GM23248 (cell line): ENCODE measurements around the gene SEMA4D. TPM values are rescaled to one million over a fixed set of nuclear protein-coding genes. Genes with fewer than 3 reads are reported as not detected.

Experiments used
- DNase-seq: peaks from one replicate; pipeline ENCODE4 v3.0.0-alpha.2; 2015
- H2AFZ ChIP-seq: fragments of 200-600 bp; sonication (generic); 2 replicates; pipeline ENCODE4 v1.6.1; 2016; ENCODE audit warnings: antibody characterized with exemption
- H3F3A ChIP-seq: fragments of 200-600 bp; sonication (generic); 2 replicates; pipeline ENCODE4 v1.6.1; 2016; ENCODE audit warnings: mild to moderate bottlenecking, antibody characterized with exemption, mixed run types; ENCODE audit not compliant: insufficient read depth
- H3K27ac ChIP-seq: fragments of 200-600 bp; sonication (generic); 2 replicates; pipeline ENCODE4 v1.5.1; 2016; ENCODE audit warnings: mild to moderate bottlenecking
- H3K27me3 ChIP-seq: fragments of 200-600 bp; sonication (generic); replicated peaks from 2 replicates; pipeline ENCODE4 v1.6.1; 2016; ENCODE audit warnings: mild to moderate bottlenecking; ENCODE audit not compliant: insufficient read depth
- H3K36me3 ChIP-seq: fragments of 200-600 bp; sonication (generic); 2 replicates; pipeline ENCODE4 v1.6.1; 2016; ENCODE audit warnings: low read depth, mild to moderate bottlenecking
- H3K4me1 ChIP-seq: fragments of 200-600 bp; sonication (generic); 2 replicates; pipeline ENCODE4 v1.6.1; 2016; ENCODE audit warnings: mild to moderate bottlenecking; ENCODE audit not compliant: insufficient read depth
- H3K4me2 ChIP-seq: fragments of 200-600 bp; sonication (generic); one replicate; pipeline ENCODE4 v1.6.1; 2016; ENCODE audit warnings: mild to moderate bottlenecking; ENCODE audit not compliant: unreplicated experiment
- H3K4me3 ChIP-seq: fragments of 200-600 bp; sonication (generic); 2 replicates; pipeline ENCODE4 v1.5.1; 2016; ENCODE audit warnings: mild to moderate bottlenecking
- H3K79me2 ChIP-seq: fragments of 200-600 bp; sonication (generic); 2 replicates; pipeline ENCODE4 v1.6.1; 2016; ENCODE audit warnings: mild to moderate bottlenecking; ENCODE audit not compliant: insufficient read depth
- H3K9ac ChIP-seq: fragments of 200-600 bp; sonication (generic); 2 replicates; pipeline ENCODE4 v1.6.1; 2016; ENCODE audit warnings: mild to moderate bottlenecking
- H3K9me2 ChIP-seq: fragments of 200-600 bp; sonication (generic); 2 replicates; pipeline ENCODE4 v1.6.1; 2016; ENCODE audit warnings: mixed run types, mild to moderate bottlenecking, moderate library complexity; ENCODE audit not compliant: insufficient read depth
- H3K9me3 ChIP-seq: fragments of 200-600 bp; sonication (generic); one replicate; pipeline ENCODE4 v1.6.1; 2017; ENCODE audit warnings: low read depth
- H4K20me1 ChIP-seq: fragments of 200-600 bp; sonication (generic); 2 replicates; pipeline ENCODE4 v1.6.0; 2016; ENCODE audit not compliant: insufficient read depth
- EZH2 ChIP-seq: fragments of 200-600 bp; sonication (generic); IDR thresholded peaks from 2 replicates; pipeline ENCODE4 v1.6.1; 2018; ENCODE audit warnings: antibody characterized with exemption, mild to moderate bottlenecking; ENCODE audit not compliant: insufficient read depth, poor library complexity, severe bottlenecking
- EZH2phosphoT487 ChIP-seq: fragments of 200-600 bp; sonication (generic); IDR thresholded peaks from 2 replicates; pipeline ENCODE4 v1.6.1; 2018; ENCODE audit warnings: antibody characterized with exemption, moderate library complexity, mild to moderate bottlenecking, low read depth; ENCODE audit not compliant: insufficient read depth
- WGBS, 2 experiments: methylation state at CpG; one replicate each; pipeline ENCODE4 v1.1.6; 2015 to 2017; ENCODE audit warnings: low lambda C conversion rate in 2 of 2, low coverage in 1 of 2; ENCODE audit errors: missing lambda C conversion rate in 2 of 2; 5-methylcytosine and 5-hydroxymethylcytosine counted together
- in situ Hi-C: fragments of 300-500 bp; cut with MboI; formaldehyde crosslinking; loops from 2 replicates; pipeline ENCODE4 v1.15.0; 2020
- polyA plus RNA-seq: library from polyadenylated mRNA; unstranded; fragments of >200 nt; fragmentation: Nextera tagmentation; extraction: Ambion mirVana; gene quantifications from 2 replicates; pipeline ENCODE4 v1.2.1, GENCODE V29; 2016
- total RNA-seq: library from RNA; depleted of rRNA; stranded (reverse); fragments of >200 nt; shearing (Covaris generic); gene quantifications from 2 replicates; pipeline ENCODE4 v1.2.3, GENCODE V29; 2014

Gene SEMA4D
- total and polyA plus RNA-seq, 2 experiments from 2014 or later: 0.11 TPM

DNA sequence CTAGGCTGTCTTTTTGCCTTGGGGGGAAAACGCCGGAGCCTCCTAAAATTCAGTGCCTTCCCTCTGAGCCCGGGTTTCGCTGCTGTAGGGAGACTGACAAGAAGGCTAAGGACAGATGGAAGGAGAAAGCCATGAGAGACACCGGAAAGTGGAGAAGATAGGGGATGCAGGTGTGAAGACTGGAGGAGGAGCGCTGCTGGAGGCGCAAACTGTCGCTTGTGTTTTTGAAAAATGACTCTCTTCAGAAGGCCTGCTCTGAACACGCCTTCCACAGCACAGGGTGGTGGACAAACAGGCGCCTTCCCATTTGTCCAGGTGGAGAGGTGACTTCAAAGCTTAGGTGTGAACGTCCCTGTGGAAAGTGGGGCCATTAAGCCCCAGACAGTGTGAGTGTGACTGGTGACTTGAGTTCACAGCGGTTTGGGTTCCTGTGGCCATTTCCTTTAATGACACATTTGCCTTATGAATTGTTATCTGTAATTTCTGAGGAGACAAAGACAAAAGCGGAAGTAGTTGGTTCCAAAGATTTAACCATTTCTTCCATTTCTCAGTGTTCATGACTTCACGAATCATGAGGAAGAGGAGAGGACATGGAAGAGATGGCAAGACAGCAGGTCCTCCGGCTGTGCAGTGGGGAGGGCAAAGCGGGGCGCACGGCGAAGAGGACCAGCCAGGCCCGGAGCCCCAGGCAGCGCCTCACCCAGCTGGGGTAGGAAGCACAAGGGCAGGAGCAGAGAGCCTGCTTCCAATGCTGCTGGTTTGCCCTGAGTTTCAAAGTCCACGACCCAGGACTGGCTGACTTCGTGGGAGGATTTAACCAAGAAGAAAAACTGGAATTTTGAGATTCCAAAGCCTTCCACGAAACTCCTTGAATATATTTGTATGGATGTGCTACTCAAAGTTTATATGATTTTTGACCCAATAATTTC, 27.8 kb upstream of the SEMA4D start:
- TF ChIP-seq EZH2: no peak
- no peak for TF ChIP-seq EZH2phosphoT487
- Histone ChIP-seq H3K4me2 (no peak overlapping the region), H3K4me1 (no peaks in the 10 kb centered on the region), H2AFZ (no peak overlapping the region), H4K20me1 (no peaks in the 10 kb centered on the region), H3K4me3 (no peak overlapping the region), H3F3A (no peaks in the 10 kb centered on the region), H3K9ac (no peak overlapping the region), H3K79me2 (no peaks in the 10 kb centered on the region), H3K27me3 (no peaks in the 10 kb centered on the region), H3K27ac (no peak overlapping the region), H3K9me3 (no peaks in the 10 kb centered on the region), H3K36me3 (no peaks in the 10 kb centered on the region), H3K9me2 (no peaks in the 10 kb centered on the region)
- WGBS, 2 experiments: 62% methylated on average over 21 to 24 of the region's 24 CpGs
- in situ Hi-C loops: no loop called here
- no peak for DNase-seq

DNA sequence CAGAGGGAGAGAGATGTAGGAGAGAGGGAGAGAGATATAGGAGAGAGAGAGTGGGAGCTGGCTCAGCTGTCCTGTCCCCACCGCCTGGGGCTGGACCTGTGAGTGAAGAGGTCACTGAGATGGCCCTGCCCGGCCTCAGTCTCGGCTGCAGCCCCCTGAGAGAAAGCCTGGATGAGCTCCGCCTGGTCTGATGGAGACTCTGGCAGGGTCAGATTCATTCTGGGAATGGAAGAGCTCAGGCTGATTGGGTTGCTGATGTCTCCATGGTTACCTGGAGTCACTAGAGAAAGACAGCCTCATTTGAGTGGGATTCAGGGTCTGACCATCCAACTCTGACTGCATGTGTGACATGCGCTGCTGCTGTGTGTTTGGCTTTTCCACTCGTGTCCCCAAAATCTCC, 27.1 kb upstream of the SEMA4D start:
- no peak overlapping the region for H3K27ac ChIP-seq
- no peak overlapping the region for H2AFZ ChIP-seq
- no peaks in the 10 kb centered on the region for H3K36me3 ChIP-seq
- H3K4me1 ChIP-seq: no peaks in the 10 kb centered on the region
- H3F3A ChIP-seq: no peaks in the 10 kb centered on the region
- H3K79me2 ChIP-seq: no peaks in the 10 kb centered on the region
- H3K9ac ChIP-seq: no peak overlapping the region
- no peaks in the 10 kb centered on the region for H3K9me2 ChIP-seq
- in situ Hi-C loops: no loop called here
- WGBS, 2 experiments: 68 to 81% methylated on average over 6 of the region's 6 CpGs
- no peak overlapping the region for H3K4me3 ChIP-seq
- TF ChIP-seq EZH2phosphoT487 (no peak), EZH2 (no peak)
- H3K4me2 ChIP-seq: no peak overlapping the region
- H3K27me3 ChIP-seq: no peaks in the 10 kb centered on the region
- H4K20me1 ChIP-seq: no peaks in the 10 kb centered on the region
- H3K9me3 ChIP-seq: no peaks in the 10 kb centered on the region
- no peak for DNase-seq

DNA sequence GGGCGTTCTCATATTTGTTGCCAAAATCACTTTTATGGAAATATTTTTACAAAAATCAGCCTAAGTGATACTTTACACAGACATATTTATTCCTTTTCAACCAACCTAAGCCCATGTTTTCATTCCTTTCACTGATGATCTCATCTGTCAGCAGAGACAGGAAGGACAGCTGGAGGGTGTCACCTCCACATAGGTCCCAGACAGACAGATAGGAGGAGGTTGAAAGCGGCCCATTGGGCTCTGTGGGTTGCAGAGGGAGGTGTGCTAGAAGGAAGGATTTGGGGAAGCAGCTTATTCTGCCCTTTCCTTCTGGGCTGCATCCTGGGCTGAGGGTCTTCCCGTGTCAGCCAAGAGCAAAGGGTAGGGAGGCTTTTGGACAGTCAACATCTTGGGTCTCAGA, 26.0 kb upstream of the SEMA4D start:
- Histone ChIP-seq H4K20me1 (no peaks in the 10 kb centered on the region), H3K27me3 (no peaks in the 10 kb centered on the region), H3K9ac (no peak overlapping the region), H3K4me2 (no peak overlapping the region), H3F3A (no peaks in the 10 kb centered on the region), H3K4me3 (no peak overlapping the region), H3K27ac (no peak overlapping the region), H3K9me3 (no peaks in the 10 kb centered on the region), H3K9me2 (no peaks in the 10 kb centered on the region), H3K4me1 (no peaks in the 10 kb centered on the region), H3K36me3 (no peaks in the 10 kb centered on the region), H3K79me2 (no peaks in the 10 kb centered on the region), H2AFZ (no peak overlapping the region)
- WGBS, 2 experiments: 51 to 52% methylated on average over 3 of the region's 3 CpGs
- in situ Hi-C loops: no loop called here
- TF ChIP-seq EZH2: no peak
- TF ChIP-seq EZH2phosphoT487: no peak
- DNase-seq: no peak

DNA sequence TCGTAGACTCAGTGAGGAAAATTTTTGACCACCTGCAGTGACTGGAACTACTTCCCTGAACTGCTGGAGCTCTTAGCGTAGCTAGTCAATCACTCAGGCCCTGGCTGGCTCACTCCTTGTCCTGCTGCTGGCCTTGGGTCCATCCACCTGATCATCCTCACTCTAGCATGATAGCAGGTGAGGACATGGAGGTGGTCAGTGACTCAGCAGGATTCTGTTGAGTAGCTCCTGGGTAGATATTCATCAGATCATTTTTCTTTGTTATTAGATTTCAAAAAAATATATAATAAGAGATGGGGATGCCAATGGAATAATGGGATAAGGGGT, 25.0 kb upstream of the SEMA4D start:
- Histone ChIP-seq H3K36me3 (no peaks in the 10 kb centered on the region), H3K9ac (no peak overlapping the region), H3K4me3 (no peak overlapping the region), H3K27me3 (no peaks in the 10 kb centered on the region), H3F3A (no peaks in the 10 kb centered on the region), H3K79me2 (no peaks in the 10 kb centered on the region), H4K20me1 (no peaks in the 10 kb centered on the region), H2AFZ (no peak overlapping the region), H3K9me2 (no peaks in the 10 kb centered on the region), H3K4me2 (no peak overlapping the region), H3K4me1 (no peaks in the 10 kb centered on the region), H3K27ac (no peak overlapping the region), H3K9me3 (no peaks in the 10 kb centered on the region)
- WGBS, 2 experiments: 44 to 67% methylated on average over 2 of the region's 2 CpGs
- DNase-seq: no peak
- in situ Hi-C loops: no loop called here
- TF ChIP-seq EZH2phosphoT487: no peak
- no peak for TF ChIP-seq EZH2
